ENCODE measurements around the gene HGS. TPM values are rescaled to one million over a fixed set of nuclear protein-coding genes. Genes with fewer than 3 reads are reported as not detected.

Gene HGS
- total and polyA plus RNA-seq, 2 of the 13 experiments (the other 11 are each of a cell fraction or from before 2014, with no cell fraction given): 73.3 to 78.1 TPM

- TF ChIP-seq ZSCAN31 (CRISPR knock-in tag; IDR thresholded peaks at IDR 0.05; ENCODE audit: low read depth) (peak; percentile 83; the same call in 1 of the 2 replicates), STAT5B (CRISPR knock-in tag; IDR thresholded peaks at IDR 0.05) (no peak), SRF (IDR thresholded peaks at IDR 0.05; ENCODE audit: low read depth, low read length) (no peak), ZBTB42 (CRISPR knock-in tag; IDR thresholded peaks at IDR 0.05) (0 out of 2 replicates have a peak, but pooled peaks have one; percentile 71), KAT8 (CRISPR knock-in tag; IDR thresholded peaks at IDR 0.05) (peak; percentile 99), DNMT3B (CRISPR knock-in tag; conservative IDR thresholded peaks at IDR 0.05) (no peak), MEIS1 (CRISPR knock-in tag; IDR thresholded peaks at IDR 0.05; ENCODE audit: borderline replicate concordance) (peak; percentile 47; the same call in 1 of the 2 replicates), HHEX (CRISPR knock-in tag; IDR thresholded peaks at IDR 0.05) (no peak), XRCC5 (optimal IDR thresholded peaks at IDR 0.05; ENCODE audit: low read length) (peak; percentile 12), ZIK1 (CRISPR knock-in tag; IDR thresholded peaks at IDR 0.05; ENCODE audit: borderline replicate concordance, low read depth) (peak; percentile 58; the same call in 1 of the 2 replicates), HOXA9 (CRISPR knock-in tag; IDR thresholded peaks at IDR 0.05; ENCODE audit: borderline replicate concordance) (peak; percentile 70; the same call in 1 of the 2 replicates), NCOA2 (CRISPR knock-in tag; IDR thresholded peaks at IDR 0.05) (no peak; the same call in 1 of the 2 replicates), BRCA1 (CRISPR knock-in tag; IDR thresholded peaks at IDR 0.05) (no peak), MEIS2 (CRISPR knock-in tag; IDR thresholded peaks at IDR 0.05) (peak; percentile 67), ZKSCAN5 (CRISPR knock-in tag; IDR thresholded peaks at IDR 0.05) (no peak), POLR2A (IDR thresholded peaks at IDR 0.05; ENCODE audit: insufficient read depth in 1 of 2, low read depth in 2 of 2, low read length in 2 of 2) (peak; percentile 70 to 76), IRF9 (CRISPR knock-in tag; IDR thresholded peaks at IDR 0.05; ENCODE audit: borderline replicate concordance) (no peak), PHF8 (CRISPR knock-in tag; IDR thresholded peaks at IDR 0.05) (peak; percentile 92), CBFB (CRISPR knock-in tag; IDR thresholded peaks at IDR 0.05) (peak; percentile 85), EED (CRISPR knock-in tag; IDR thresholded peaks at IDR 0.05) (peak; percentile 94; the same call in 1 of the 2 replicates), CSRNP2 (CRISPR knock-in tag; conservative IDR thresholded peaks at IDR 0.05; ENCODE audit: low read depth) (no peak), SAFB2 (CRISPR knock-in tag; IDR thresholded peaks at IDR 0.05; ENCODE audit: borderline replicate concordance, low read depth) (peak; percentile 63; the same call in 1 of the 2 replicates), ZNF10 (CRISPR knock-in tag; IDR thresholded peaks at IDR 0.05; ENCODE audit: borderline replicate concordance, low read depth) (no peak)
Observed at GRCh38 chr17:81683584-81684441, at the start of gene HGS, which contains the start of gene ARL16 (continued).
